ENCODE measurements around the gene SYMPK.

GRCh38 chr19:45863840-45864628 lies 1.1 kb upstream of the SYMPK start, which contains the start of gene FOXA3:
- TF ChIP-seq CTCF (tag by site-specific recombination; IDR thresholded peaks at IDR 0.05) = peak; percentile 31; the same call in 1 of the 2 replicates
- no peak for TF ChIP-seq ZBTB8A (tag by site-specific recombination; IDR thresholded peaks at IDR 0.05)
- TF ChIP-seq ZNF670 (tag by site-specific recombination; IDR thresholded peaks at IDR 0.05; ENCODE audit: low read depth) = no peak
- no peak for TF ChIP-seq REPIN1 (tag by site-specific recombination; IDR thresholded peaks at IDR 0.05; ENCODE audit: low read depth)
- TF ChIP-seq MYNN (tag by site-specific recombination; IDR thresholded peaks at IDR 0.05; ENCODE audit: borderline replicate concordance) = no peak
- peak; percentile 22; the same call in 1 of the 2 replicates for TF ChIP-seq ZBTB44 (tag by site-specific recombination; IDR thresholded peaks at IDR 0.05)

All from HEK293 (cell line).